Activated T-cell treated with anti-CD3 and anti-CD28 coated beads for 48 hours (primary cell): Measurements from ENCODE around the gene TMPRSS15.
"Not testable (repeated sequence)": the region's sequence is repeated elsewhere in the genome, so short reads cannot be mapped to it uniquely, and the experiment has no call there.

Experiments used
- DNase-seq: peaks from one replicate; pipeline ENCODE4 v3.0.0-alpha.2; 2020; ENCODE audit warnings: low read depth

Gene TMPRSS15

DNA sequence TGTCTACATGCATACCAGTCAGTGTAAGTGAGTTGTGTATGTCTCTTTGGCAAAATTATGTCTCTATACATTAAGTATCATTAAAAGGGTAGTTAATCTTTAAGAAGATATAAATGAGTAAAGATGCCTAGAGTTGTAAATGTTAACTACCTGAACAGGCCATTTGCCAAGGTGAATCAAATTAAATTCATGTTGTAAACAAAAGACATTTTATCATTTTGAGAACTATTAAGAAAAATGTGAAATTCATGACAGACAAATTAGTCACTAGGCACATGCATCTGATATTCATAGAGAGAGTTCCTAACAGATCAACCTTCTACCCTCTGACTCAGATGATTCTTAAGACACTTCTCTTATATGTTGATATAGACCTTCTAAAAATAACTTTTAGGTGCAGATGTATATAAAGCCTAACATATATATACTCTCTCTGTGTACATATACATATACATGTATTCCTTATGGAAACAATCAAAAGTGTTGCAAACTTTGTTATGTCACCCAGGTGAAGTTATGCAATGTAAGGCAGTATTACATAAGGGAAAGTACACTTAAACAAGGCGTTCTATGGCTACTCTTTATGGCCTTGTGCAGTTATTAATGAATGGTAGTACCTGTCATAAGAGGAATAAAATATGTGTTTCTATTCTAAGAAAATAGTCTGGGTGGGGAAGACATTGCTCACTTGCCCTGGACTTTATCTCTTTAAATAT, at the start of gene TMPRSS15:
Gene TMPRSS15 (minus strand): TSS at position 51 of the 716 bp plus-strand sequence. CDS start 163 bp downstream, outside the sequence.
- DNase-seq = no peak

GRCh38 chr21:18451670-18452069, 48.1 kb upstream of the TMPRSS15 start:
- DNase-seq = no peak

GRCh38 chr21:18449605-18450550, 46.3 kb upstream of the TMPRSS15 start:
- DNase-seq = no peak

DNA sequence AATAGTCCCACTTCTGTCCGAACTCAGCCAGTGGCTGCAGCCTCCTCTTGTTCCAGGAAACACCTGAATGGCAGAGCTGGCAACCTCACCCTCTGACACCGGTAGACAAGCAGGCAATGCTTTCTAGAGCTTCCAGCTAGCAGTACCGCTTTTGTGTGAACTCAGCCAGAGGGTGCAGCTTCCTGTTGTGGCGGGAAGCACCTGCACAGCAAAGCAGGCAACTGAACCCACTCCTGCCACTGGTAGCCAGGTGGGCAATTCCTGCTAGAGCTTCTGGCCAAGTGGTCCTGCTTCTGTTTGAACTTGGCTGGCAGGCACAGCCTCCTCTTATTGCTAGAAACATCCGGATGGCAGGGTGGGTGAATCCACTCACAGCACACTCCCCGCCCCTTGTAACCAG, 40.1 kb upstream of the TMPRSS15 start:
- DNase-seq = no peak

DNA sequence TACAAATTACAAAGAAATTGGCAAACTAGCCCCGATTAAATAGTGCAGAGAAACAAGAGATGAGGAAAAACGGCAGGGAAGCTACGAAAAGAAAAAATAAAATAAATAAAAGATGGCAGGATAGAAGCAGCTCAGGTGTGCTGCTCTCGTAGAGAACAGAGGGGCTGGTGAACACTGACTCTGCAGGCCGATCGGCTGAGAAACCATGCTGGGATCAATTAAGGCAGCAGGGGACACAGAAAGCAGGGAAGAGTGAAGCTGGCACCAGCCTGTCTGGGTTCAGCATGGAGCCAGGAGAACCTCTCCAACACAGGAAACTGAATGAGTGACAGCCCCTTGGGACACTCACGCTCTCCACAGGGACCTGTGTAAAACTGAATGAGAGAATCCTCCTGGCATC, 39.5 kb upstream of the TMPRSS15 start:
- no peak for DNase-seq

DNA sequence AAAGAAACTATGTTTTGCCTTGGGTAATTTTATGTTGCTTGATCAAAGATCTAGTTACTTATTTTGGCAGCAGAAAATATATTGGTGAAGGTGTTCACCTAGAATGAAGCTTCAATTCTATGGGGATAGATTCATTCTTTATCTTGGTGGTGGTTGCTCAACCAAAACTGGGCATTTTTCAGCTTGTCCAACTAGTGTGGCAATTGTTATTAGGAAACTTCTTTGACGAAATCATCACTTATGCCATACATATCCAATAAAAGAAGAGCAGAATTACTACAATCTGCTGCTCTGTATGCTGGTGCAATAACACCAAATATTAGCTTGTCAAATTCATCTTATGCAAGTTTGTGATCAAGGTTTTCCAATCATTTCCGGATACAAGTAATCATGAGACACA, 26.8 kb upstream of the TMPRSS15 start:
- DNase-seq = no peak

- no peak for DNase-seq
Observed at GRCh38 chr21:18424276-18424675, 20.7 kb upstream of the TMPRSS15 start.

GRCh38 chr21:18417141-18417790, 13.7 kb upstream of the TMPRSS15 start:
- no peak for DNase-seq

- DNase-seq = no peak
Observed at GRCh38 chr21:18411565-18411964, 8.0 kb upstream of the TMPRSS15 start.

DNA sequence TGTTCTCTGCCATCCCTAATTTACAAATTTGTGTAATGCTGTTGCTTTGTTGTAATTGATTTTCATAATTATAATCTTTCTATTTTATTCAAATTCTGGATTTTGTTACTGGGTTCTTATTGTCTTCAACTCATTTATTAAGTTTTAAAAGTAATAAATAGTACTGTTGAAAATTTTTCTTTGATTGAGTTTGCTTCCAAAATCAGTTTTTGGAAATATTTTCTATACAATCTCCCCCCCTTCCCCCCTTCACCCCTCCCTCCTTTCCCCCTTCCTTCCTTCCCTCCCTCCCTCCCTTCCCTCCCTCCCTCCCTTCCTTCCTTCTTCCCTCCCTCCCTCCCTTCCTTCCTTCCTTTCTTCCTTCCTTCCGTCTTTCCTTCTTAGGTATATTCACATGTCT, 6.0 kb upstream of the TMPRSS15 start:
- DNase-seq = no peak

DNA sequence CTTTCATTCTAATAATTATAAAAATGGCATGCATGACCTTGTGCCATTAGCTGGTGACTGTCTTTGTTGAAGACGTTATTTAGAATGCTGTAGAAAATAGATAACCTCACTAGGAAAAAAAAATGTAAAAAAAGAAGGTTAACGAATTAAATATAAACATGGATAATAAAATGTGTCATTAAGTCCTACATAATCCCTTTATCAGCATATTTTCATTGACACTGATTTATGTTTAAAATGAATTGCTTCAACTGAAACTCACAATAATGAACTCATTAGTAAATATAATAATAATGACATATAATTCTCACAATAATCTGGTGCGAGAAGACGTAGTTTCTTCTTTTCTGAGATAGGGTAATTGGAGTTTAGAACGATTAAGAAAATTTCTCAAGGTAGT, 4.7 kb downstream of the TMPRSS15 start:
- DNase-seq = no peak

GRCh38 chr21:18387994-18388393, 15.6 kb downstream of the TMPRSS15 start:
- DNase-seq = no peak

- DNase-seq = no peak
Observed at GRCh38 chr21:18384771-18385170, 18.8 kb downstream of the TMPRSS15 start.

GRCh38 chr21:18382934-18383619, 20.5 kb downstream of the TMPRSS15 start:
- DNase-seq = not testable (repeated sequence)

GRCh38 chr21:18382141-18382540, 21.4 kb downstream of the TMPRSS15 start:
- no peak for DNase-seq

GRCh38 chr21:18373606-18374005, 30.0 kb downstream of the TMPRSS15 start:
- DNase-seq = no peak

- no peak for DNase-seq
Observed at GRCh38 chr21:18370301-18370700, 33.3 kb downstream of the TMPRSS15 start.

- DNase-seq = no peak
Observed at GRCh38 chr21:18369115-18369514, 34.5 kb downstream of the TMPRSS15 start.

DNA sequence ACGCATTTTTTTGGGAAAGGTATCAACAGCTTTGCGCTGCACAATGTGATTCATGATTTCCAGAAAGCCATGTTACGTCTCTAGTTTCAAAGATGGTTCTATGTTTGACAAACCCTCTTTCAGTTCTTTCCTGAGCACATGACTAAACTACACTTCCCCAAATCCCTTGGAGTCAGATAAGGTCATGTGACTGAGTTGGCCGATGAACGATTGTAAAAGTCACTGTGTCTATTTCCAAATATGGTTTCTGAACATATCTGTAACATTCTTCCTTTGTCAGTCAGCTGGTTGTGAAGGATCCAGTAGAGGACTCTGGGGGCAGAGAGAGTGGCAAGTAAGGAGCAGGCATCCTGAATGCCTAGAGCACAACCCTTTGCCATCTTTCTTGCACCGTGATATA, 35.4 kb downstream of the TMPRSS15 start:
- no peak for DNase-seq

GRCh38 chr21:18356801-18357200, 46.8 kb downstream of the TMPRSS15 start:
- DNase-seq = no peak

DNA sequence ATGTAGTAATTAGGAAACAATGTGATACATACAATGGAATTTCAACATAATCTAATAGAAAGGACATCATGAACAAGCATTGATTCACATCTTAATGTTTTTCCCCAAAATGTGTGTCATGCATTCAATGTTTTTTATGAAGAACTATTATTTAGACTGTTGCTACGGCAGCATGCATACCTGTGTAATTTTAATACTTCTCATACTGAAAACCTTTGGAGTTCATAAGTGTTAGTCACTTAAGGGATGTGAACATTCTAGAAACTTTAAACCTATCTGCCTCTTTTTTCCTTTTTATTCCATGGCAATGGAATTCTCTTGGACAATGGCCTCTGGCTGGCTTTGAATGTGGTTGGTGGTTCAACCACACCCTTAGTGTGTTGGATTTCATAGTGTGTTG, 48.6 kb downstream of the TMPRSS15 start:
- DNase-seq = no peak

DNA sequence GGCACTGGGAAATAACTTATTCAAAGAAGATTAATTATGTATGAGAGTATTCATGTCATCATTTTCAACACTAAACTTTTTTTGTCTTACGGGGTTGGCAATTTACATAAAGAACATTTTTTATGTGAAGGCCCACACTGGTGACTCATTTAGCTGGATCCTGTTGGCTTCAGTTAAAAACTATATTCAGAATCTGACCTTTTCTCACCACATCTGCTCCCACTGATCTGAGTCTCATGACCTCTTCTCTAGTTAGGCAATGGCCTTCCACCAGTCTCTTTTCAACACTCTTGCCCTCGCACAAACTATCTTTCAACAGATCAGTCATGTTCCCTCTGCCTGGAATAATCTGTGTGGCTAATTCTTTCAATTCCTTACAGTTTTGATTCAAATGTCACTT, 53.4 kb downstream of the TMPRSS15 start:
- DNase-seq = no peak
